Neural progenitor cell (in vitro differentiated cells): ENCODE results near the gene LMF2. TPM values are rescaled to one million over a fixed set of nuclear protein-coding genes. Genes with fewer than 3 reads are reported as not detected.

Experiments used
- DNase-seq: peaks from one replicate; pipeline ENCODE4 v3.0.0-alpha.2; 2016; ENCODE audit warnings: low spot score
- H2AFZ ChIP-seq: fragments of 200-600 bp; sonication (generic); replicated peaks from 2 replicates; pipeline ENCODE4 v1.6.1; 2016; ENCODE audit warnings: antibody characterized with exemption
- H3F3A ChIP-seq: fragments of 200-600 bp; sonication (generic); 2 replicates; pipeline ENCODE4 v1.6.1; 2016; ENCODE audit warnings: antibody characterized with exemption, low read depth
- H3K27ac ChIP-seq: fragments of 200-600 bp; sonication (generic); 2 replicates; pipeline ENCODE4 v1.5.1; 2016; ENCODE audit warnings: mild to moderate bottlenecking
- H3K27me3 ChIP-seq: fragments of 200-600 bp; sonication (generic); 2 replicates; pipeline ENCODE4 v1.6.1; 2016; ENCODE audit warnings: mild to moderate bottlenecking, moderate library complexity
- H3K36me3 ChIP-seq: fragments of 200-600 bp; sonication (generic); 2 replicates; pipeline ENCODE4 v1.5.1; 2016
- H3K4me1 ChIP-seq: fragments of 200-600 bp; sonication (generic); 2 replicates; pipeline ENCODE4 v1.6.1; 2016; ENCODE audit warnings: mixed run types
- H3K4me2 ChIP-seq: fragments of 200-600 bp; sonication (generic); 2 replicates; pipeline ENCODE4 v1.6.1; 2016
- H3K4me3 ChIP-seq: fragments of 200-600 bp; sonication (generic); 2 replicates; pipeline ENCODE4 v1.5.1; 2016
- H3K79me2 ChIP-seq: fragments of 200-600 bp; sonication (generic); 2 replicates; pipeline ENCODE4 v1.6.1; 2016; ENCODE audit warnings: low read depth
- H3K9ac ChIP-seq: fragments of 200-600 bp; sonication (generic); 2 replicates; pipeline ENCODE4 v1.6.1; 2016
- H3K9me3 ChIP-seq: fragments of 200-600 bp; sonication (generic); 2 replicates; pipeline ENCODE4 v1.5.1; 2016; ENCODE audit warnings: low read depth
- H4K20me1 ChIP-seq: fragments of 200-600 bp; sonication (generic); 2 replicates; pipeline ENCODE4 v1.6.1; 2016; ENCODE audit warnings: low read depth
- H3K27ac Mint-ChIP-seq: 3 replicates; pipeline ENCODE4 v1.8.0; 2021; ENCODE audit warnings: mixed read lengths
- H3K27me3 Mint-ChIP-seq: 2 replicates; pipeline ENCODE4 v1.8.0; 2022; ENCODE audit warnings: low read depth, mild to moderate bottlenecking, inconsistent platforms, moderate library complexity, mixed read lengths; ENCODE audit not compliant: insufficient read depth
- H3K36me3 Mint-ChIP-seq: 3 replicates; pipeline ENCODE4 v1.8.0; 2021; ENCODE audit warnings: mixed read lengths
- H3K4me1 Mint-ChIP-seq: 3 replicates; pipeline ENCODE4 v1.8.0; 2021; ENCODE audit warnings: mixed read lengths
- H3K4me3 Mint-ChIP-seq: 3 replicates; pipeline ENCODE4 v1.8.0; 2021; ENCODE audit warnings: mild to moderate bottlenecking, moderate library complexity, mixed read lengths
- H3K9me3 Mint-ChIP-seq: 3 replicates; pipeline ENCODE4 v1.8.0; 2020; ENCODE audit warnings: mixed read lengths
- EZH2 ChIP-seq: fragments of 200-600 bp; sonication (generic); IDR thresholded peaks from 2 replicates; pipeline ENCODE4 v1.6.1; 2017; ENCODE audit warnings: antibody characterized with exemption, mild to moderate bottlenecking, moderate library complexity
- EZH2phosphoT487 ChIP-seq: fragments of 200-600 bp; sonication (generic); IDR thresholded peaks from 2 replicates; pipeline ENCODE4 v1.6.1; 2017; ENCODE audit warnings: antibody characterized with exemption
- total RNA-seq: library from RNA; depleted of rRNA; stranded (reverse); fragments of >200 nt; gene quantifications from 2 replicates; pipeline ENCODE4 v1.2.3, GENCODE V29; 2015; ENCODE audit warnings: low replicate concordance
- TF ChIP-seq, protein P1 (sequence below): fragments of 200-600 bp; sonication (generic); IDR thresholded peaks from 2 replicates; pipeline ENCODE4 v1.5.1; 2017; ENCODE audit warnings: antibody characterized with exemption, mild to moderate bottlenecking

Gene LMF2
- total RNA-seq, 1 donor from 2014 or later = 7.1 TPM

DNA sequence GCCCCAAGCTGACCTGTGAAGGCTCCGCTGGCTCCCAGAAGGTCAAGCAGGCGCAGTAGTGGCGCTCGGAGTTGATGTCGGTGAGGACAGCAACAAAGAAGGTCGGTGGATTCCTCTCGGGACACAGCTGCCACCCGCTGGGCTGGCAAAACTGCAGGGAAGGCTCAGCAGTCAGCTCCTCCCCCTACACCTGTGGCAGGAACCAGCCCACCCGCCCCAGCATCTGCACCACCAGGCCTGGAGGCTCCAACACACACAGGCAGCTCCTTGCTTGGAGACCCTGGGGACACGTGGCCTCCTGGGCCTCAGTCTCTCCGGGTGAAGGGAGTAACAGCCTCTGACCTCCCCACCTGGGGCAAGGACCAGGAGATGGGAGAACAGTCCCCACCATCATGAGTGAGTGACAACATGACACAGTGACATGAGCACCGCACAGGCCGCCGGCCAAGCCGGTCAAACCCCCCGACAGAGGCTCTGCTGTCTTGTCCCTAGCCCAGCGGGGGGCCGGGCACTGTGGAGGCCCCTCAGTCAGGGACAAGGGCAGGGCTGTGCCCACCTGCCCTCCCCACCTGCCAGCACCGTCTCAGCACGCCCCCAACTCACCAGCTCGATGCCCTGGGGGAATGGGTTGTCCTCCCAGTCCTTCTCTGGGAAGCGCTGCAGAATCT is 39.6 kb downstream of the LMF2 start:
- Histone ChIP-seq H3K4me2 (no peak overlapping the region), H3K27me3 (no peaks in the 10 kb centered on the region), H3K9me3 (no peaks in the 10 kb centered on the region), H3K36me3 (no peaks in the 10 kb centered on the region), H2AFZ (no peak overlapping the region), H3F3A (no peaks in the 10 kb centered on the region), H3K27ac (no peak overlapping the region), H3K79me2 (peaks cover 47% of the 10 kb centered on the region), H4K20me1 (peaks cover 60% of the 10 kb centered on the region), H3K9ac (no peak overlapping the region), H3K4me3 (no peak overlapping the region), H3K4me1 (peaks cover 3% of the 10 kb centered on the region)
- Mint-ChIP-seq H3K36me3 (peaks cover 10% of the 10 kb centered on the region), H3K9me3 (no peaks in the 10 kb centered on the region), H3K27me3 (peaks cover 3% of the 10 kb centered on the region), H3K27ac (no peak overlapping the region), H3K4me3 (no peak overlapping the region), H3K4me1 (peaks cover 3% of the 10 kb centered on the region)
- no peak for DNase-seq
- TF ChIP-seq EZH2phosphoT487 = no peak
- TF ChIP-seq, protein P1, sequence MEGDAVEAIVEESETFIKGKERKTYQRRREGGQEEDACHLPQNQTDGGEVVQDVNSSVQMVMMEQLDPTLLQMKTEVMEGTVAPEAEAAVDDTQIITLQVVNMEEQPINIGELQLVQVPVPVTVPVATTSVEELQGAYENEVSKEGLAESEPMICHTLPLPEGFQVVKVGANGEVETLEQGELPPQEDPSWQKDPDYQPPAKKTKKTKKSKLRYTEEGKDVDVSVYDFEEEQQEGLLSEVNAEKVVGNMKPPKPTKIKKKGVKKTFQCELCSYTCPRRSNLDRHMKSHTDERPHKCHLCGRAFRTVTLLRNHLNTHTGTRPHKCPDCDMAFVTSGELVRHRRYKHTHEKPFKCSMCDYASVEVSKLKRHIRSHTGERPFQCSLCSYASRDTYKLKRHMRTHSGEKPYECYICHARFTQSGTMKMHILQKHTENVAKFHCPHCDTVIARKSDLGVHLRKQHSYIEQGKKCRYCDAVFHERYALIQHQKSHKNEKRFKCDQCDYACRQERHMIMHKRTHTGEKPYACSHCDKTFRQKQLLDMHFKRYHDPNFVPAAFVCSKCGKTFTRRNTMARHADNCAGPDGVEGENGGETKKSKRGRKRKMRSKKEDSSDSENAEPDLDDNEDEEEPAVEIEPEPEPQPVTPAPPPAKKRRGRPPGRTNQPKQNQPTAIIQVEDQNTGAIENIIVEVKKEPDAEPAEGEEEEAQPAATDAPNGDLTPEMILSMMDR = no peak
- TF ChIP-seq EZH2 = no peak

- Histone ChIP-seq H2AFZ (no peak overlapping the region), H3K4me3 (no peak overlapping the region), H4K20me1 (peaks cover 55% of the 10 kb centered on the region), H3K36me3 (no peaks in the 10 kb centered on the region), H3K4me1 (peaks cover 3% of the 10 kb centered on the region), H3K4me2 (no peak overlapping the region), H3K9me3 (no peaks in the 10 kb centered on the region), H3K27me3 (no peaks in the 10 kb centered on the region), H3K27ac (no peak overlapping the region), H3K79me2 (peaks cover 42% of the 10 kb centered on the region), H3F3A (no peaks in the 10 kb centered on the region), H3K9ac (no peak overlapping the region)
- TF ChIP-seq, protein P1 = no peak
- TF ChIP-seq EZH2 = no peak
- no peak for TF ChIP-seq EZH2phosphoT487
- H3K4me3 Mint-ChIP-seq = no peak overlapping the region
- no peak overlapping the region for H3K27ac Mint-ChIP-seq
- H3K27me3 Mint-ChIP-seq = peaks cover 3% of the 10 kb centered on the region
- no peaks in the 10 kb centered on the region for H3K9me3 Mint-ChIP-seq
- peaks cover 2% of the 10 kb centered on the region for H3K4me1 Mint-ChIP-seq
- DNase-seq = no peak
- H3K36me3 Mint-ChIP-seq = peaks cover 10% of the 10 kb centered on the region
Observed at GRCh38 chr22:50467341-50467740, 40.2 kb downstream of the LMF2 start.

DNA sequence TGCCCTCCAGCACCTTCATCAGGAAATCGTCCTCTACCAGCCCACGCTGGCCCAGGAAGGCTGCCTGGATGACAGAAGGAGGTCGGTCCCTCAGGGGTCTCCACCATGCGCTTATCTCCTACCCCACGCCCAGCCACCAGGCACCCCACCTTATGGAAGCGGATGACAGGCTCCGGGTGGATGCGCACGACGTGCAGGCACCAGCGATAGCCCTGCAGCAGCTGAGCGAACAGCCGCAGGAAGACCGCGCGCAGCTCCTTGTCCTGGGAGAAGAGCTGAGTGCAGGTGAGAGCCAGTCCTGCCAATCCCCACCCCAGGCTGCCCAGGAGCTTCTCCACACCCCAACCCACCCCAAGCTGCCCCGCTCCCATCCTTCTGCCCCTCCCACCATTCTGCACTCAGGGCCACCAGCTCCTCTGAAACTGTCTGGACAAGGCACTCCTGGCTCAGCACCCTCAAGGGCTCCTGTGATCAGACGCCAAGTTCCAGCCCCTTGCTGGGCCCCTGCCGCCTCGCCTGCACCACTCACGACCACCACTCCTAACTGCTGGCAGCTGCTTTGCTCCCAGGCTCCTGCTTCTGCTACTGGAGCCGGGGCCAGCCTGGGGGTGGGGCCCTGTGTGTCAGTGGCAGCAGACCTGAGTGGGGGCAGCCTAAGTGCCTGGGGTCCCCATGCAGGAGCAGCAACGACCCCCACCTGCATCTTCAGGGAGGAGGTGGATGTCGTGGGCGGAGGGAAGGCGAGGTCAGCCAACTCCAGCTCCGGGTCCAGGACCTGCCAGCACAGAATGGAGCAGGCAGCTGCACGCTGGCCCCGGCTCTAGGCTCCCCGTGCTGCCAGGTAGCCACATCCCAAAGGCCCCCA is 42.2 kb downstream of the LMF2 start:
- H2AFZ ChIP-seq = no peak overlapping the region
- H3K9me3 ChIP-seq = no peaks in the 10 kb centered on the region
- no peak for DNase-seq
- Mint-ChIP-seq H3K36me3 (peaks cover 10% of the 10 kb centered on the region), H3K4me3 (no peak overlapping the region), H3K27me3 (peaks cover 3% of the 10 kb centered on the region), H3K4me1 (no peaks in the 10 kb centered on the region), H3K27ac (no peak overlapping the region), H3K9me3 (no peaks in the 10 kb centered on the region)
- H3K79me2 ChIP-seq = peaks cover 21% of the 10 kb centered on the region
- H3K27me3 ChIP-seq = no peaks in the 10 kb centered on the region
- H3K4me1 ChIP-seq = peaks cover 3% of the 10 kb centered on the region
- TF ChIP-seq, protein P1 = no peak
- TF ChIP-seq EZH2phosphoT487 (no peak), EZH2 (no peak)
- H3K27ac ChIP-seq = no peak overlapping the region
- no peaks in the 10 kb centered on the region for H3F3A ChIP-seq
- peaks cover 34% of the 10 kb centered on the region for H4K20me1 ChIP-seq
- no peak overlapping the region for H3K4me3 ChIP-seq
- H3K4me2 ChIP-seq = no peak overlapping the region
- H3K9ac ChIP-seq = no peak overlapping the region
- no peaks in the 10 kb centered on the region for H3K36me3 ChIP-seq
